ENCODE measurements around the gene PTTG1IP. TPM values are rescaled to one million over a fixed set of nuclear protein-coding genes. Genes with fewer than 3 reads are reported as not detected.

PTTG1IP gene
- total RNA-seq, 2 experiments from 2014 or later = 60.7 to 61.8 TPM

DNA sequence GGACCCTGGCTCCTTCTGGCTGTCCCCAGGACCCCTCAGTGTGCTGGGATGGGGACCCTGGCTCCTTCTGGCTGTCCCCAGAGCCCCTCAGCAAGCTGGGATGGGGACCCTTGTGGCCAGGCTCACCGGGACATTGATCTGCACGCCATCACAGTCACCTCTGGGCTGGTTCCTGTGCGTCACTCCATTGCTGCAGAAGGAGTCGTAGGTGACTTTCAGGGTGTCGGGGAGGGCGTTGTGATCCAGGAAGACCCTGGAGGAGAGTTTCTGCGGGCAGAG, 19.7 kb upstream of the PTTG1IP start:
- no peaks in the 10 kb centered on the region for H3K9me3 Mint-ChIP-seq
- H3K36me3 Mint-ChIP-seq (ENCODE audit: low read depth) = peaks cover 28% of the 10 kb centered on the region
- intact Hi-C loops (cut with micrococcal nuclease) = loop anchor here (5.0 kb wide), 1 partner anchor 34 kb away; no protein-coding TSS in a partner anchor
- no peaks in the 10 kb centered on the region for H3K27me3 Mint-ChIP-seq
- ChIA-PET POLR2A (interaction anchor here (0.7 to 17.0 kb wide), 10 partner anchors 13 to 315 kb away, joined by 3 to 166 read pairs (median 4); partner anchors contain the start of genes ITGB2, PTTG1IP and SLX9), CTCF (interaction anchor here (0.6 to 7.3 kb wide), 17 partner anchors 9 to 245 kb away, joined by 3 to 83 read pairs (median 4); partner anchors contain the start of genes PTTG1IP and UBE2G2)
- H3K27ac Mint-ChIP-seq = peak overlapping the region; percentile 59
- DNase-seq (no peak), ATAC-seq (peak; percentile 5)
- TF ChIP-seq, protein P1, sequence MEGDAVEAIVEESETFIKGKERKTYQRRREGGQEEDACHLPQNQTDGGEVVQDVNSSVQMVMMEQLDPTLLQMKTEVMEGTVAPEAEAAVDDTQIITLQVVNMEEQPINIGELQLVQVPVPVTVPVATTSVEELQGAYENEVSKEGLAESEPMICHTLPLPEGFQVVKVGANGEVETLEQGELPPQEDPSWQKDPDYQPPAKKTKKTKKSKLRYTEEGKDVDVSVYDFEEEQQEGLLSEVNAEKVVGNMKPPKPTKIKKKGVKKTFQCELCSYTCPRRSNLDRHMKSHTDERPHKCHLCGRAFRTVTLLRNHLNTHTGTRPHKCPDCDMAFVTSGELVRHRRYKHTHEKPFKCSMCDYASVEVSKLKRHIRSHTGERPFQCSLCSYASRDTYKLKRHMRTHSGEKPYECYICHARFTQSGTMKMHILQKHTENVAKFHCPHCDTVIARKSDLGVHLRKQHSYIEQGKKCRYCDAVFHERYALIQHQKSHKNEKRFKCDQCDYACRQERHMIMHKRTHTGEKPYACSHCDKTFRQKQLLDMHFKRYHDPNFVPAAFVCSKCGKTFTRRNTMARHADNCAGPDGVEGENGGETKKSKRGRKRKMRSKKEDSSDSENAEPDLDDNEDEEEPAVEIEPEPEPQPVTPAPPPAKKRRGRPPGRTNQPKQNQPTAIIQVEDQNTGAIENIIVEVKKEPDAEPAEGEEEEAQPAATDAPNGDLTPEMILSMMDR (IDR thresholded peaks at IDR 0.05) = no peak
- peaks cover 14% of the 10 kb centered on the region for H3K4me1 Mint-ChIP-seq (ENCODE audit: low read depth)
- H3K4me3 Mint-ChIP-seq = no peak overlapping the region

DNA sequence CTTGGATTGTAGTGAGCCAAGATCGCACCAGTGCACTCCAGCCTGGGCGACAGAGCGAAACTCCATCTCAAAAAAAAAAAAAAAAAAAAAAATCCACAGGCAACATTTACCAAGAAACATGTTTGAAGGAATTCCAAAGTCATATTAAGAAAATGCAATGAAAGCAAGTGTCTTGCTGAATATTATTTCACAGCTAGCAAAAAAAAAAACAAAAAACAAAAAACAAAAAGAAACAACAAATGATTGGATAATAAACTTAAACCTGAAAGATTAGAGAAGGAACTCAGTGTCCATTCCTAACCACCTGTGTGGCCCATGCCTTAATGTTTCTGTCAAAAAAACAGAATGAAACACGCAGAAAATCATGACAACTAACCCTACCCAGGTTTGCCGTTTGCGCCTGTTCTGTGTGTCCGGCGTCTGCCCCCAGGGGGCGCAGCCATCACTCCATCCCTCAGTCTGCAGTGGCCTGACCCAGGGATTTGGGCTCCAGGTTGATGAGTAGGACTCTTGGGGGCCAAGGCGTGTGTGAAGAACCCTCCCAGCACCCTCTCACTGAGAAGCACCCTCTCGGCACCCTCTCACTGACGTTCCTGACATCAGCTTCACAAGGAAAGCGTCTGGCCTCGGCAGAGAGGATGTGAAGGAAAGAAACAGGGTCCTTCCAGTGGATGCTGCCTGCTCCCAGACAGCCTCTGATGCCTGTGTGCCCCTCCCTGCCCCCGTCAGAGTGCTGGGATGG, 19.2 kb upstream of the PTTG1IP start:
- ChIA-PET CTCF (interaction anchor here (0.7 to 7.3 kb wide), 14 partner anchors 8 to 245 kb away, joined by 3 to 83 read pairs (median 4); partner anchors contain the start of gene PTTG1IP), POLR2A (interaction anchor here (0.7 to 17.0 kb wide), 9 partner anchors 12 to 316 kb away, joined by 3 to 166 read pairs (median 4); partner anchors contain the start of genes ITGB2 and PTTG1IP)
- DNase-seq = peak; percentile 87
- no peak overlapping the region for H3K4me3 Mint-ChIP-seq
- H3K27ac Mint-ChIP-seq = peak overlapping the region; percentile 42
- no peaks in the 10 kb centered on the region for H3K27me3 Mint-ChIP-seq
- intact Hi-C loops (cut with micrococcal nuclease) = loop anchor here (5.0 kb wide), 1 partner anchor 35 kb away; no protein-coding TSS in a partner anchor
- peaks cover 14% of the 10 kb centered on the region for H3K4me1 Mint-ChIP-seq (ENCODE audit: low read depth)
- H3K36me3 Mint-ChIP-seq (ENCODE audit: low read depth) = peaks cover 26% of the 10 kb centered on the region
- TF ChIP-seq, protein P1 (IDR thresholded peaks at IDR 0.05) = peak; percentile 90
- peak; percentile 75 for ATAC-seq
- no peaks in the 10 kb centered on the region for H3K9me3 Mint-ChIP-seq

DNA sequence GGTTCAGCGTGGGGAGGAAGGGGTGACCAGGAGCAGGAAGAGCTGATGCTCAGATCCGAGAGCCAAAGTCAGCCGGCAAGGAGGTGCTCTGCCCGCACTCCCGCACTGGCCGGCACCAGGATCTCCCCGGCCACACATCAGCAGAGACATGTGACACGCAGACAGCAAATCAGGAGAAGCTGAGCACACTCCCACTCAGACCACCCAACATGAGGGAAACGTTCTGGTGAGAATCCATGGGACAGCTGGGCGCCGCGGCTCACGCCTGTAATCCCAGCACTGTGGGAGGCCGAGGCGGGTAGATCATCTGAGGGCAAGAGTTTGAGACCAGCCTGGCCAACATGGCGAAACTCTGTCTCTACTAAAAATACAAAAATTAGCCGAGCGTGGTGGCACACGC, 18.6 kb upstream of the PTTG1IP start:
- intact Hi-C loops (cut with micrococcal nuclease) = loop anchor here (5.0 kb wide), 1 partner anchor 35 kb away; no protein-coding TSS in a partner anchor
- H3K9me3 Mint-ChIP-seq = no peaks in the 10 kb centered on the region
- ChIA-PET CTCF (interaction anchor here (0.8 to 7.3 kb wide), 6 partner anchors 9 to 56 kb away, joined by 3 to 83 read pairs (median 5); no protein-coding TSS in a partner anchor), POLR2A (interaction anchor here (1.4 to 17.0 kb wide), 5 partner anchors 12 to 41 kb away, joined by 4 to 166 read pairs (median 10); partner anchors contain the start of genes ITGB2 and PTTG1IP)
- no peaks in the 10 kb centered on the region for H3K27me3 Mint-ChIP-seq
- ATAC-seq (no peak), DNase-seq (no peak)
- TF ChIP-seq, protein P1 (IDR thresholded peaks at IDR 0.05) = no peak
- no peak overlapping the region for H3K27ac Mint-ChIP-seq
- peaks cover 26% of the 10 kb centered on the region for H3K36me3 Mint-ChIP-seq (ENCODE audit: low read depth)
- H3K4me1 Mint-ChIP-seq (ENCODE audit: low read depth) = peaks cover 14% of the 10 kb centered on the region
- H3K4me3 Mint-ChIP-seq = no peak overlapping the region

DNA sequence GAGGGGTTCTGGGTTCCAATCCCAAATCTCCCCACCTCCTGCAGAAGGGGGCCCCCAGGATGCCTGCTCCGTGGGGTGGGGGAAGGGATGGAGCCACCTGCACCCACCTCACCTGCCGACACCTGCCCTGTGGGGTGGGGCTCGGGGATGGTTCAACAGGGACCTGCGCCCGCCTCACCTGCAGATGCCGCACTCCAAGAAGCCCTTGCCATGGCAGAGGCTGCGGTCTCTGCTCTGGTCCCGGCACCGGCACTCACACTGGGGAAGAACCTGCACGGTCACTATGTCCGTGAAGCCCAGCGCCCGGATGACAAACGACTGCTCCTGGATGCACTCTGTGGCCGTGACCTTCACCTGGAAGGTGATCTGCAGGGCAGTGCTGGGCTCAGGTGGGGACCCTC, 18.1 kb upstream of the PTTG1IP start:
- Mint-ChIP-seq H3K9me3 (no peaks in the 10 kb centered on the region), H3K4me1 (ENCODE audit: low read depth) (peaks cover 14% of the 10 kb centered on the region), H3K4me3 (no peak overlapping the region), H3K27ac (no peak overlapping the region), H3K27me3 (no peaks in the 10 kb centered on the region), H3K36me3 (ENCODE audit: low read depth) (peaks cover 30% of the 10 kb centered on the region)
- CTCF ChIA-PET = interaction anchor here (0.8 to 7.3 kb wide), 3 partner anchors 16 to 56 kb away, joined by 3 to 83 read pairs (median 4); no protein-coding TSS in a partner anchor
- TF ChIP-seq, protein P1 (IDR thresholded peaks at IDR 0.05) = no peak
- DNase-seq = no peak
- ATAC-seq = no peak
- POLR2A ChIA-PET = interaction anchor here (3.0 to 17.0 kb wide), 3 partner anchors 11 to 41 kb away, joined by 10 to 166 read pairs (median 12); partner anchors contain the start of genes ITGB2 and PTTG1IP
- intact Hi-C loops (cut with micrococcal nuclease) = loop anchor here (5.0 kb wide), 1 partner anchor 36 kb away; no protein-coding TSS in a partner anchor

Measured in activated CD8-positive, alpha-beta T cell treated with anti-CD3 and anti-CD28 coated beads for 36 hours (primary cell).